ENCODE results near the gene FAM131C. TPM values are rescaled to one million over a fixed set of nuclear protein-coding genes. Genes with fewer than 3 reads are reported as not detected.

Gene FAM131C
- total RNA-seq, 2 donors from 2014 or later, result not detected

GRCh38 chr1:16119926-16120325 lies 46.5 kb upstream of the FAM131C start:
- no peak overlapping the region for H3K27ac ChIP-seq
- peaks cover 6% of the 10 kb centered on the region for H3K4me1 ChIP-seq (replicated peaks)
- intact Hi-C loops (cut with DNase I), result no loop called here
- no peaks in the 10 kb centered on the region for H3K36me3 ChIP-seq
- no peaks in the 10 kb centered on the region for H3K27me3 ChIP-seq (replicated peaks; ENCODE audit: insufficient read depth)
- 92% methylated on average over 10 of the region's 10 CpGs for WGBS
- DNase-seq (ENCODE audit: low spot score), result no peak
- TF ChIP-seq POLR2A (IDR thresholded peaks at IDR 0.05) (no peak), POLR2AphosphoS5 (IDR thresholded peaks at IDR 0.05) (no peak), CTCF (IDR thresholded peaks at IDR 0.05) (no peak)
- no peaks in the 10 kb centered on the region for H3K9me3 ChIP-seq
- no peak overlapping the region for H3K4me3 ChIP-seq

GRCh38 chr1:16119504-16119903 lies 46.1 kb upstream of the FAM131C start:
- Histone ChIP-seq H3K36me3 (no peaks in the 10 kb centered on the region), H3K27ac (no peak overlapping the region), H3K27me3 (replicated peaks; ENCODE audit: insufficient read depth) (no peaks in the 10 kb centered on the region), H3K4me3 (no peak overlapping the region), H3K4me1 (replicated peaks) (peaks cover 6% of the 10 kb centered on the region), H3K9me3 (no peaks in the 10 kb centered on the region)
- TF ChIP-seq CTCF (IDR thresholded peaks at IDR 0.05) (no peak), POLR2AphosphoS5 (IDR thresholded peaks at IDR 0.05) (no peak), POLR2A (IDR thresholded peaks at IDR 0.05) (no peak)
- intact Hi-C loops (cut with DNase I), result no loop called here
- 89% methylated on average over 6 of the region's 6 CpGs for whole genome bisulfite sequencing
- no peak for DNase-seq (ENCODE audit: low spot score)

- 85% methylated on average over 9 of the region's 9 CpGs for WGBS
- H3K27me3 ChIP-seq (replicated peaks; ENCODE audit: insufficient read depth), result no peaks in the 10 kb centered on the region
- peaks cover 6% of the 10 kb centered on the region for H3K4me1 ChIP-seq (replicated peaks)
- DNase-seq (ENCODE audit: low spot score), result no peak
- intact Hi-C loops (cut with DNase I), result no loop called here
- no peak overlapping the region for H3K27ac ChIP-seq
- H3K4me3 ChIP-seq, result no peak overlapping the region
- H3K36me3 ChIP-seq, result no peaks in the 10 kb centered on the region
- no peak for TF ChIP-seq CTCF (IDR thresholded peaks at IDR 0.05)
- TF ChIP-seq POLR2AphosphoS5 (IDR thresholded peaks at IDR 0.05), result no peak
- no peak for TF ChIP-seq POLR2A (IDR thresholded peaks at IDR 0.05)
- H3K9me3 ChIP-seq, result no peaks in the 10 kb centered on the region
These were observed 45.3 kb upstream of the FAM131C start for GRCh38 chr1:16118706-16119105.

GRCh38 chr1:16117936-16118335 lies 44.5 kb upstream of the FAM131C start:
- intact Hi-C loops (cut with DNase I), result no loop called here
- no peaks in the 10 kb centered on the region for H3K27me3 ChIP-seq (replicated peaks; ENCODE audit: insufficient read depth)

More at GRCh38 chr1:16117936-16118335, 44.5 kb upstream of the FAM131C start:
- WGBS, result 92% methylated on average over 8 of the region's 8 CpGs
- Histone ChIP-seq H3K36me3 (no peaks in the 10 kb centered on the region), H3K9me3 (no peaks in the 10 kb centered on the region), H3K4me3 (no peak overlapping the region), H3K27ac (no peak overlapping the region), H3K4me1 (replicated peaks) (peaks cover 6% of the 10 kb centered on the region)
- TF ChIP-seq POLR2AphosphoS5 (IDR thresholded peaks at IDR 0.05) (no peak), CTCF (IDR thresholded peaks at IDR 0.05) (no peak), POLR2A (IDR thresholded peaks at IDR 0.05) (no peak)
- DNase-seq (ENCODE audit: low spot score), result no peak

Data from prostate gland (tissue), 2 donors.